GM12873 (cell line): ENCODE measurements around the gene MESP1.

ENCODE experiments used
- TF ChIP-seq, protein P1 (sequence below): IDR thresholded peaks from 2 replicates; pipeline ENCODE4 v1.5.1; 2012; ENCODE audit warnings: low read depth, mild to moderate bottlenecking, moderate library complexity, low read length, control low read depth; ENCODE audit not compliant: insufficient read depth; ENCODE audit errors: missing control alignments

MESP1 gene, protein sequence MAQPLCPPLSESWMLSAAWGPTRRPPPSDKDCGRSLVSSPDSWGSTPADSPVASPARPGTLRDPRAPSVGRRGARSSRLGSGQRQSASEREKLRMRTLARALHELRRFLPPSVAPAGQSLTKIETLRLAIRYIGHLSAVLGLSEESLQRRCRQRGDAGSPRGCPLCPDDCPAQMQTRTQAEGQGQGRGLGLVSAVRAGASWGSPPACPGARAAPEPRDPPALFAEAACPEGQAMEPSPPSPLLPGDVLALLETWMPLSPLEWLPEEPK

GRCh38 chr15:89750560-89751542 is at the start of gene MESP1:
TSS of gene MESP1 (minus strand) at chr15:89751249. CDS start at chr15:89751231, 18 bp downstream.
- TF ChIP-seq, protein P1, sequence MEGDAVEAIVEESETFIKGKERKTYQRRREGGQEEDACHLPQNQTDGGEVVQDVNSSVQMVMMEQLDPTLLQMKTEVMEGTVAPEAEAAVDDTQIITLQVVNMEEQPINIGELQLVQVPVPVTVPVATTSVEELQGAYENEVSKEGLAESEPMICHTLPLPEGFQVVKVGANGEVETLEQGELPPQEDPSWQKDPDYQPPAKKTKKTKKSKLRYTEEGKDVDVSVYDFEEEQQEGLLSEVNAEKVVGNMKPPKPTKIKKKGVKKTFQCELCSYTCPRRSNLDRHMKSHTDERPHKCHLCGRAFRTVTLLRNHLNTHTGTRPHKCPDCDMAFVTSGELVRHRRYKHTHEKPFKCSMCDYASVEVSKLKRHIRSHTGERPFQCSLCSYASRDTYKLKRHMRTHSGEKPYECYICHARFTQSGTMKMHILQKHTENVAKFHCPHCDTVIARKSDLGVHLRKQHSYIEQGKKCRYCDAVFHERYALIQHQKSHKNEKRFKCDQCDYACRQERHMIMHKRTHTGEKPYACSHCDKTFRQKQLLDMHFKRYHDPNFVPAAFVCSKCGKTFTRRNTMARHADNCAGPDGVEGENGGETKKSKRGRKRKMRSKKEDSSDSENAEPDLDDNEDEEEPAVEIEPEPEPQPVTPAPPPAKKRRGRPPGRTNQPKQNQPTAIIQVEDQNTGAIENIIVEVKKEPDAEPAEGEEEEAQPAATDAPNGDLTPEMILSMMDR = peak; percentile 73

- TF ChIP-seq, protein P1 = no peak
Measured at GRCh38 chr15:89799918-89800498, 49.0 kb upstream of the MESP1 start.

GRCh38 chr15:89799011-89799911 is 48.2 kb upstream of the MESP1 start:
- TF ChIP-seq, protein P1 = no peak

DNA sequence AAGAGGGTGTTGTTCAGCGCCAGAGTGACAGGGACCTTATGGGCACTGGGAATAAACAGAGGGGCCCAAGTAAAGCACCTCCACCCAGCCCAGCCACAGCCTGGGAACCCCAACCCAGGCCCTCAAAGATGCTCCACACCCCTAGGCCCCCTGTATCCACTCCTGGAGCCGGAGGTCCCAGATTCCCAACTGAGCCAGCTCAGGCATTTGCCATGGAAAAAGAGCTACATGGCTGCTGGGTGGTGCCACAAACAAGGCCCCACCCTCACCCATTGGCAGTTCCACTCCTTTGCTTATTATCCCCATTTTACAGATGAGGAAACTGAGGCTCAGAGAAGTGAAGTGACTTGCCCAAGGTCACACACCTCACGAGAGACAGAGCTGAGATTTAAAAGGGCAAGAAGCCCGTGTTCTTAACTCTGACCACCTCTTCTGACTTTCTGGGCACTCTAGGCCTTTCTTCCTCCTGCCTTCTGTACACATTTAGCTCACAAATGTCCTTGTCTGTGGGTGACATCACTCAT is 46.7 kb upstream of the MESP1 start:
- TF ChIP-seq, protein P1 = no peak

- TF ChIP-seq, protein P1 = no peak
Measured at GRCh38 chr15:89795996-89796395, 44.9 kb upstream of the MESP1 start.

GRCh38 chr15:89794627-89795241 is 43.7 kb upstream of the MESP1 start:
- TF ChIP-seq, protein P1 = no peak
